NOMO-1 treated with DMSO at 0.1 percent for 48 hours (cell line): ENCODE measurements around the gene OR6C1.
"Not testable (repeated sequence)": the region's sequence is repeated elsewhere in the genome, so short reads cannot be mapped to it uniquely, and the experiment has no call there.

Source experiments
- DNase-seq: peaks from one replicate; lab custom pipeline; 2025; ENCODE audit not compliant: unreplicated experiment; lab: John Stamatoyannopoulos, UW

The OR6C1 gene

GRCh38 chr12:55314043-55314442, at the start of gene OR6C1:
Gene OR6C1 (plus strand): TSS chr12:55314343. CDS start chr12:55320600, 6,257 bp downstream.
- no peak for DNase-seq

GRCh38 chr12:55280991-55281390, 33.2 kb upstream of the OR6C1 start:
- no peak for DNase-seq

GRCh38 chr12:55289999-55290398, 24.1 kb upstream of the OR6C1 start:
- no peak for DNase-seq

- no peak for DNase-seq
These were observed 17.7 kb upstream of the OR6C1 start, which contains the start of gene OR6C6 for GRCh38 chr12:55296469-55296868. Gene OR6C6 (minus strand): TSS chr12:55296569. CDS start chr12:55295232, 1,337 bp downstream.

GRCh38 chr12:55320201-55320600, 6.1 kb downstream of the OR6C1 start:
- no peak for DNase-seq

GRCh38 chr12:55325801-55326200, 11.7 kb downstream of the OR6C1 start:
- not testable (repeated sequence) for DNase-seq

GRCh38 chr12:55330446-55330845, 16.3 kb downstream of the OR6C1 start, which contains the start of gene OR6C3:
Gene OR6C3 (plus strand): TSS chr12:55330746. CDS start chr12:55331701, 955 bp downstream.
- DNase-seq: no peak

- DNase-seq: no peak
These were observed 21.9 kb downstream of the OR6C1 start for GRCh38 chr12:55336002-55336401.

GRCh38 chr12:55355338-55355737, 41.2 kb downstream of the OR6C1 start:
- not testable (repeated sequence) for DNase-seq

GRCh38 chr12:55362675-55363074, 48.5 kb downstream of the OR6C1 start, which contains the start of gene OR6C75:
Gene OR6C75 (plus strand): TSS chr12:55362975. CDS start chr12:55365111, 2,136 bp downstream.
- no peak for DNase-seq

- no peak for DNase-seq
These were observed 50.9 kb downstream of the OR6C1 start for GRCh38 chr12:55365086-55365485.
